HG02852 (cell line): ENCODE measurements around the gene CA10.

Experiments
- ATAC-seq: cut with Tn5 transposase; IDR thresholded peaks from one replicate; pipeline ENCODE4 v1.9.1; 2021; ENCODE audit warnings: mild to moderate bottlenecking, moderate library complexity; ENCODE audit not compliant: unreplicated experiment

CA10 gene

GRCh38 chr17:51613255-51613654 is 545.3 kb downstream of the CA10 start:
- no peak for ATAC-seq

DNA sequence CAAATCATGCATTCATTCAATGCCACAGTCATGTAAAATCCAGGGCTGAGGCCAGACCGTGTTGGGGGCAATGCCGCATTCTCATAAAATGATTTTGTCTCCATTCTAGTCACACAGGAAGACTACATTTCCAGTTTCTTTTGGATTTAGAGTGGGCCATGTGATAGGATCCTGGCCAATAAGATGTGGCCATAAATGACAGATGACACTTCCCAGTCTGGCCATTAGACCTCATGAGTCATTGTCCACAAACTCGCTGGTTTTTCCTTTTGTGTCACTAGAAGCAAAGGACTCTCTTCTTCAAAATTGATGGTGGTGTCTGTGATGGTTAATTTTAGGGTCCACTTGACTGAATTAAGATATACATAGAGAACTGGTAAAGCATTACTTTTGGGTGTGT is 545.8 kb downstream of the CA10 start:
- ATAC-seq: no peak

GRCh38 chr17:51611585-51611984 is 546.9 kb downstream of the CA10 start:
- ATAC-seq: no peak

DNA sequence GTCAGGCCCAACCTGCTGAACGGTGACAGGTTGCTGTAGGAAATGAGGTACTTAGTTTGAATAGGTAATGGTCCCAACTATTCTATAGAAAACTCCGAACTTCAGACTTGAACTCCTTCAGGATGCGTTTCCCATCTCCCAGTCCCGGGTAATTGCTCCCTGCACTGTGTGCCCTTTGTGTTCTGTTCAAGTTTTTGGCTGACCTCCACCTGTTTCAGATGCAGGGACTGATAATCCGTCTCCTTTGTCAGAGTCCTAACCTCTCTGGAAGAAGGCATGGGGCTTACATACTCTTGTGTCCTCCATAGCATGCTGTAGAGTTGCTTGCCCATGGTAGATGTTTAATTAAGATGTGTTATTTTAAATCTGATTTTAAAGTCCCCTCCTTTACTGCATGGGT is 547.7 kb downstream of the CA10 start:
- no peak for ATAC-seq

- ATAC-seq: no peak
These were observed 548.4 kb downstream of the CA10 start for GRCh38 chr17:51610155-51610554.

DNA sequence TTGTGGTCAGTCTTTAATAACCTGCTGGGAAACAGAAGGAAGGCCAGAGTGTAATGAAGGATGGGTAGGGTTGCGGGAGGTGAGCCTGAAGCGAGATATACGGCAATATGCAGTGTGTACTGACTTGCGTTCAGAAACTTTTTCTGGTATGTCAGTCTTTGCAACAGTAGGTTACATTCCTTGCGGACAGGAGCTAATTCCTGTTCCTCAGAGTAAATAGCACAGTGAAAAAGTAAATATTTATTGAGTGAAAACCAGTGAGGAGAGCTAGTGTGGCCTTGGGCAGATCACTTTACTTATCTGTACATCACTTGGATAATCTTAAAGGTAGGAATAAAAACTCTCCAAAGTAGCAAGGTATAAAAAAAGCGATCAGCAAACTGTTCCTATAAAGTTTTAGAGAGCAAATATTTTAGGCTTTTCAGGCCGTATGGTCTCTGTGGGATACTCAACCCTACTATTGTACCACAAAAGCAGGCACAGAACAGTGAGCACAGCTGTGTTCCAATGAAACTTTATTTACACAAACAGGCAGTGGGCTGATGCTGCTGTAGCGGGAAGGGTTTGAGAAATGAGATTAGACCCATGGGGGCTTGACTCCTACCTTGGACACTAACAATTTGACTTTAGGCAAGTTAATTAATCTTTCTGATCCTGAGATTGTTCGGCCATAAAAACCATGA is 550.1 kb downstream of the CA10 start:
- no peak for ATAC-seq

- ATAC-seq: no peak
These were observed 551.0 kb downstream of the CA10 start for GRCh38 chr17:51607512-51607911.

DNA sequence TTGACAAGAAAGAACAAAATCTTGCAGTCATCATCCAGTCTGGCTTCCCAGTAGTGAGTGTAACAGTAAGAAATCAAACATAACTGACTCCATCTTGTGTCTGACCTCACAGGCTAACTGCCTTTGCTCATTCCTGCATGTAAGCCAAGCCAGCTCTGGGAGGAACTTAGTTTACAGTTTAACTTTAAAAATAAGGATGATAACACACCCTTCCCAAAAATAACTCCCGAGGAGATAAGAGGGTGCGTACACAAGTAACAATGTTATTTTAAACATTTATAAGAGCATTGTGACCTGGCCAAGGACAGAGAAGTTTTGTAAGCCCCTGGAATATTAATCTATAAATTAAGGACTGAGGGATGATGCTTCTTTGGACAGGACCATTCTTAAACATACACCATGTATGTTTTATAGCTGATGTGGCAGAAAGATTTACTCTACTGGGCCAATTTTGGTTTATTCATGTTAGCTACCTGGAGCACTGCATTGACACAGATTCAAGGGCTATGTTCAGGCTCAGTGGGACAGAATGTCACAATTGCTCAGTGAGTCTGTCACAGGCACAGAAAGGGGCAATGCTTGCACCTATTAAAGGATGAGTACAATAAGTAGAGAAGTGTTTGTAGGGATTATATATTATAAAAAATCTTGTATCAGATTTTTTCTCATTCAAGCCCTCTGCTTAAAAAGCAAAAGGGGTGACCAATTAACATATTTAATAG is 554.1 kb downstream of the CA10 start:
- no peak for ATAC-seq

DNA sequence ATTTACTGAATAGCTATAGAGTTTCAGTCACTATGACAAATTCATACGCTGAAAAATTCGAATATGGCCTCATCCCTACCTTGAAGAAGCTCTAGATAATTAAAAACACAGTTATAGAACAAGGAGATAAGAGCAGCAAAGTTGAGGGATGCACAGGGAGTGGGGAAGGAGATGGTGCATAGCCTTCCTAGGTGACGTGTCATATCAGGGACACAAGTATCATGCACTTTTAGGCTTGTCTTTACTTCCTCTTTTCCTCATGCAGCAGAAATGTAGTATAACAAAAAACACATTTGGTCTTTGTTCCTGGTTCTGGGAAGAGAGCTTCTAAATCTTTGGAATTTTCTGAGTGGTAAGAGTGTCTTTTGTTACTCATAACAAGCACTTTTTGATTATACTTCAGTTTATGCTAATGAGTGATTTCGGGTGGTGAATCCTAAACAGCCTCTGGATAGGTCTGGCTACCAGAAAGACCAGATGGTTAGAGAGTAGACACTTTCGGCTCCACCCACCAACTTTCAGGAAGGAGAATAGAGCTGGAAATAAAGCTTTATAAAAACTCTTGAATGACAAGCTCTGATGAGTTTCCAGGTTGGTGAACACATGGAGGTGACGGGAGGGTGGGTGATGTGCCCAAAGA is 556.8 kb downstream of the CA10 start:
- ATAC-seq: no peak

DNA sequence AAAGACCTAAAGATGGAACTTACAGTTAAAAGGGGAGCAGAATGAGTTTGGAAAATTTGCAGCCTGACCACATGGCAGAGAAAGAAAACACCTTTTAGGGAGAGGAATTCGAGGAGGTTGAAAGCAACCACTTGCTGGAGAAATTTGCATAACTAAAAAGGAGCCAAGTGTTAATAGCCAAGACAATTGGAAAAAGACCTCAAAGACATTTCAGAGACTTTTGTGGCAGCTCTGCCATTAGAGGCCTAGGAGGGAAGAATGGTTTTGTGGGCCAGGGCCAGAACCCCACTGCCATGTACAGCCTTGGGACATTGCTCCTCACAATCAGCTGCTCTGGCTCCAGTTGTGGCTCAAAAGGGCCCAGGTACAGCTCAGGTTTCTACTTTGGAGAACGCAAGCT is 559.7 kb downstream of the CA10 start:
- no peak for ATAC-seq

DNA sequence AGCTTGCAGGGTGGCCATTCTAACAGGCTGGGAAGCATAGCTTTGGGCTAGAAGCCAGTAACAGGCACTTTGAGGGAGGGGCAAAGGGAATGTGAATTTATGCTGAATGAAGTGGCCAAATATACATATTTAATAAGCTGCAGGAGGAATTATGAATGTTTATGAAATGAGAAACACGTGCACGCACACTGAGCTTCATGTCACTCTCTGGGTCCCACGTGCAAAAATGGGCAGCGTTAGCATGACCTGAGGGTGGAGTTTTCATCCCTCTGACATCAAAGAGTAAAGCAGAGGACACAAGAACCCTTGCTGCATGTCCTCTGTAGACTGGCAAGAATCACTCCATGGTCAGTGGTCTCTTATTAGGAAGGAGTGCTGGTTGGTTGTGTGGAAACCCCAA is 561.2 kb downstream of the CA10 start:
- ATAC-seq: no peak

GRCh38 chr17:51595826-51596398 is 562.6 kb downstream of the CA10 start:
- ATAC-seq: no peak

DNA sequence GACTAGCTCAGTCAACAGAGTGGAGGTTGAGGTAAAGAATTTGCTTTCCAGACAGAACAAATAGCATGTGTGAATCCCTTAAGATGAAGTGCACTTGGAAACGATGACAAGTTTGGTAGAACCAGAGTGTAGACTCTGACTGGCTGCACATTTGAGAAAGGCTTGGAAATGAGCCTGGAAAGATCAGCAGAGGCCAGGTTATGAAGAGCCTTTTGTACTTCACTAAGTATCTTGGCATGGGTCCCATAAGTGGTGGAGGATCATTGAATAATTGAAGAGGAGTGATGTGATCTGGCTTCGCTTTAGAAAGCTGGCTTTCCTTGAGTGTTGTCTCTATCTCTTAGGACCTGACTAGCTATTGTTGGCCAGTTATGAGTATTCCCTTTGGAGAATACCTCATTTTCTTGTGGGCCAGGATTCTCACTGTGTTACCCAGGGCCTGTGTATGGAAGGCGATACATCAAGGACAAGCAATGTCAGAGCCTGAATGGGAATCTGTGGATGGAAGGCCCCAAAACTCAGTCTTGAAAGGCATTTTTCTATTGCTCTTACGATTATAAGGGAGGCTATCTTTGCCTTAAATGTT is 568.4 kb downstream of the CA10 start:
- no peak for ATAC-seq

DNA sequence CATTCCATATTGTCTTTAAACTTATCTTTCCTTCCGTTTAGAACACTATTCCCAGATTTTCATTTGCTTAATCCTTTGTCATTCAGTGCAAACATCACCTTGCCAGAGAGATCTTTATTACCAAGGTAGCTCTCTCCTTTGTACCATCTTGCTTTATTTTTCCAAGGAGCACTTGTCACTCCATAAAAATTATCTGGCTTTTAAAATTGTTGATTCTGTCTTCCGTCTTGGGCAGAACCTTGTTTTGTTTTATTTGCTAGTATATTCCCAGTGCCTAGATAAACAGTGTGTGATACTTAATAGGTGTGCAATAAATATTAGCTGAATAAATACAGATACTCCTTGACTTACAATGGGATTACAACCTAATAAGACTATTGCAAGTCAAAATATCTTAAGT is 570.5 kb downstream of the CA10 start:
- no peak for ATAC-seq

GRCh38 chr17:51587516-51587915 is 571.0 kb downstream of the CA10 start:
- ATAC-seq: no peak

DNA sequence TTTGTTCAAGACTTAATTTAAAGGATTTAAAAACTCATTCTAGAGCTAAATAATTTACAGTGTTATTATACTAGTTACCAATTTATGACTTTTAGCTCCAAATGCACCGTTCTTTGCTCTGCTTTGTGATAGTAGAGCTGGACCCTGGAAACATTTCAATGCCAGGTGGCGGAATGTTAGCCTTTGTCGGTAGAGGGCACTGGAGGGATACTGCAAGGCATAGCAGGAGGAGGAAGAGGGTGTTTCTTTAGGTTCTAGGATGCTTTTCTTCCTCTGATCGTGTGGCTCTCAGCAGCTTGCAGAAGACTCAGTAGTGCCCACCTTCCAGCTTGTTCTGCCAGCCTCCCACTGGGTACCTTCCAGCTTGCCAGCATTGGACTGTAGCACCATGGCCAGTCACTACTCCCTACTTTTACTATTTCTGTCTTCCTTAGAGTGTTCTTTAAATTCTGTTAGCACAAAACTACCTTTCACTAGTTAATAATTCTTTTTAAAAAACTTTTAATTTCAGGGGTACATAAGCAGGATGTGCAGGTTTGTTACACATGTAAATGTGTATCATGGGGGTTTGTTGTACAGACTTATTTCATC is 572.9 kb downstream of the CA10 start:
- ATAC-seq: no peak

DNA sequence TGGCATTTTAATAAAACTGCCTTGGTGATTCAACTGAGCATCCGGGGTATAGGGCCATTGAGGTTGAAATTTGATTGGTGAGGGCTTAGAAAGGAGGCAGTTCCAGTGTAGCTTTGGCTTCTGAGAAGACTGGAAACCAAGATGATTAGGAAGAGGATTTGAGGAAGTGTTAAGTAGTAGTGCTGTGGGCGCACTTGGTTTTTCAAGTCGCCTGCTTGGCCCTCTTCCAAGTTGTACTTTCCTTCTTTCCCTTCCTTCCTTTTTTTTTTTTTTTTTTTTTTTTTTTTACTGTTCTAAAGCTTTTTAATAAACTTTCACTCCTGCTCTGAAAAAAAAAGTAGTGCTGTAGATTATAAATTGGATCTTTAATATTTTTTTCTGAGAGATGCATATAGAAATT is 577.6 kb downstream of the CA10 start:
- no peak for ATAC-seq
